HG03039 (cell line): ENCODE data around the gene UBE2J2.

Source experiments
- ATAC-seq: cut with Tn5 transposase; IDR thresholded peaks from one replicate; pipeline ENCODE4 v1.9.1; 2021; ENCODE audit warnings: mild to moderate bottlenecking, moderate library complexity; ENCODE audit not compliant: unreplicated experiment

The UBE2J2 gene

DNA sequence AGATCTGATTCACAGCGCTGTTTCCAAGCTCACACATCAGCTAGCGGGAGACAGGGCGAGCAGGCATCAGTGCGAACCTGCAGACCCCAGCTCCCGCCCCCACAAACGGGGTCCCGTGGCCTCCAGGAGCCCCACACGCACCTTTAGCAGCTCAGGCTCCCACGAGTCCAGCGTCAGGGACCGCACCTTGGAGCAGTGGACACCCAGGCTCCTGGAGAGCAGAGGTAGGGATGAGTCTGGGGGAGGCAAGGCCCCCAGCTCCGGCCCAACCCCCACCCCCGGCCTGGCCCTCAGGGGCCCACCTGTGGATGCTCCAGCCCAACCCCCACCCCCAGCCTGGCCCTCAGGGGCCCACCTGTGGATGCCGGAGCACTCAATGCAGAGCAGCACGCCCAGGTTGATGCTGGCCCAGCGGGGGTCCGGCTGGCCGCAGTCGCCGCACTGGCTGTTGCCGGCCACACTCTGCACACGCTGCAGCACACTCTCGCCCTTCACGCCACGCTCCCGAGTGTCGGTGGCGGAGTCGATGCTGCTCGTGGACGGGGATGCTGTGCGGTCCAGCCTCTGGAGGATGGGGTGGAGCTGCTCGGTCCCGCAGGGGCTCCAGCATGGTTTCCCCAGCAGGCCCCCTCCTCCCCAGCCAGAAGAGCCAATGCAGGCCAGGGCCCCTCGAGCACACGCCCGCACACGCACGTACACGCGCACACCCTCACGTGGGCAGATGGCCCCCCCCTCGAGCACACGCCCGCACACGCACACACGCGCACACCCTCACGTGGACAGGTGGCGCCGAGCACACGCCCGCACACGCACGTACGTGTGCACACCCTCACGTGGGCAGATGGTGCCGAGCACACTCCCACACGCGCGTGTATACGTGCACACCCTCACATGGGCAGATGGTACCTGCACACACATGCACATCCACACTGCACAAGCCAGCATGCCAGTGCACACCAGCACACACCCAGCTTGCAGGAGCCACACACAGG is 22.7 kb upstream of the UBE2J2 start:
- no peak for ATAC-seq

DNA sequence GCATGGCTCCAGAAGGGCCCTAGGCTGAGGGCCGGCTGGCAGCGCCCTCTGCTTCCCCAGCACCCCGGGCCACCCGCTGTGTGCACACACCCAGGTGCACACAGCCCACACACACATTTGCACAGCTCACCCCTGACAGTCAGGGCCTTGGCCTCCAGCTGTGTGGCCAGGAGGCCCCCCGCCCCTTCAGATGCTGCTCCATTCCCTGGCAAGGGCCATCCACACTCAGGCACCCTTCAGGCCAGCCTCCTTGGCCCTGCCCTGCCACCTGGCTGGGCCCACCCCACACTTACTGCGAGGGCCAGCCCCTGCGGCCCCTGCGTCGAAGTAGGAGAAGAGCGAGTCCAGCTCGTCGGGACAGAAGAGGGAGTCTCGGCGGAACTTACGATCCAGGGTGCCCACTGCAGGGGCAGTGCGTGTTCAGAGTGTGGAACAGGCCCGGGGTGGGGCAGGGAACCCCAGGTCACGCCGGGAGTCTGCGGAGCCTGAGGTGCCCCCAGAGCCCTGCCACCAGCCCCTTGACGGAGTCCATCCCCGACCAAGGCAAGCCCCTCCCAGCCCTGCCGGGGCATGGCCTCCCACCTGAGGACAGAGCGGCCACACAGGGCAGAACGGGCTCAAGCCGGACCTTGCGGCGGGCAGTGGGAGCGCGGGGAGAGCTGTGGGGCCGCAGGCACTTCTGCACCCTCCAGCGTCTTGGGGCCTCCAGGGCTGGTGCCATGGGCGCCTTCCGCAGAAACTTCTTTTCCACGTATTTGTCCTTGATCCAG is 21.7 kb upstream of the UBE2J2 start:
- no peak for ATAC-seq

DNA sequence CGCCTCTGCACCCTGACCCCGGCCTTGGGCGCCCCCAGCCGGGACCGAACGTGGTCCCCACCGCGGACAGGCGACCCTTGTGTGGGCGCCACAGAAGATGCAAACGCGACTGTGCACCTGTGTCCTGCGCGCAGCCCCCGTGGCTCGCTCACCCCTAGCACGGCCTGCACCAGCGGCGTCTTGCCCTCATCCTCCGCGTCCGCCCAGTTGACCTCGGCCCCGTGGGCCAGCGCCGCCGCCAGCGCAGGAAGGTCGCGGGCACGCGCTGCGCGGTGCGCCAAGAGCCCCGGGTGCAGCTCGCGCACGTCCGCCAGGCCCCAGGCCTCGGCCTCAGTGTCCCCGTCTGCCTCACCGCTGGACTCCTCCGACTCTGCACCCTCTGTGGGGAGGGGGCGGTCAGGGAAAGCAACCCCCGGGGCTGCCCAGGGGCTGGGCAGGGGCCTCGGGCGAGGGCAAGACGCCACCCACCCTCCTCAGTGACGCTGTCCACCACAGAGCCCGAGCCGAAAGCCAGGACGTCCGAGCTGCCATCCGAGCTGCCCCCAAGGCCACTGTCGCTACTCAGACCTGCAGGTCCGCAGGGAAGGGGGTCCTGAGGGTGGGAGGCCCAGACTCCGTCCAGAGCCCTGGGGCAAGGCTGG is 20.7 kb upstream of the UBE2J2 start:
- no peak for ATAC-seq

GRCh38 chr1:1293263-1294249 is 19.9 kb upstream of the UBE2J2 start:
- no peak for ATAC-seq

GRCh38 chr1:1292851-1293250 is 19.2 kb upstream of the UBE2J2 start:
- ATAC-seq: no peak

GRCh38 chr1:1292442-1292779 is 18.8 kb upstream of the UBE2J2 start:
- ATAC-seq: no peak

- no peak for ATAC-seq
Measured at GRCh38 chr1:1291548-1292441, 18.1 kb upstream of the UBE2J2 start.

- ATAC-seq: no peak
Measured at GRCh38 chr1:1291023-1291528, 17.4 kb upstream of the UBE2J2 start.

DNA sequence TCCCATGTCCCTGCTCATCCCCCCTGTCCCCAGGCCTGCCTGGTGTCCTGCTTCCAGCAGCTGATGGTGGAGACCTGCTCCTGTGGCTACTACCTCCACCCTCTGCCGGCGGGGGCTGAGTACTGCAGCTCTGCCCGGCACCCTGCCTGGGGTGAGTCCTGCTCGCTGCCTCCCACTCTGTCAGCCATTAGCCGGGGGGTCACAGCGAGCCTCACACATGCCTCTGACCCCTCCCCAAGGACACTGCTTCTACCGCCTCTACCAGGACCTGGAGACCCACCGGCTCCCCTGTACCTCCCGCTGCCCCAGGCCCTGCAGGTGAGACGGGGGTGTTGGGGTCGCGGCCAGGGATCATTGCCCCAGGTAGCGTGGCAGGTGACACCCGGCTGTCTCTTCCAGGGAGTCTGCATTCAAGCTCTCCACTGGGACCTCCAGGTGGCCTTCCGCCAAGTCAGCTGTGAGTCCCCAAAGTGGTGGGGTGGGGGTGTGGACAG is 16.6 kb upstream of the UBE2J2 start:
- ATAC-seq: no peak

GRCh38 chr1:1287288-1288110 is 13.8 kb upstream of the UBE2J2 start:
- no peak for ATAC-seq

DNA sequence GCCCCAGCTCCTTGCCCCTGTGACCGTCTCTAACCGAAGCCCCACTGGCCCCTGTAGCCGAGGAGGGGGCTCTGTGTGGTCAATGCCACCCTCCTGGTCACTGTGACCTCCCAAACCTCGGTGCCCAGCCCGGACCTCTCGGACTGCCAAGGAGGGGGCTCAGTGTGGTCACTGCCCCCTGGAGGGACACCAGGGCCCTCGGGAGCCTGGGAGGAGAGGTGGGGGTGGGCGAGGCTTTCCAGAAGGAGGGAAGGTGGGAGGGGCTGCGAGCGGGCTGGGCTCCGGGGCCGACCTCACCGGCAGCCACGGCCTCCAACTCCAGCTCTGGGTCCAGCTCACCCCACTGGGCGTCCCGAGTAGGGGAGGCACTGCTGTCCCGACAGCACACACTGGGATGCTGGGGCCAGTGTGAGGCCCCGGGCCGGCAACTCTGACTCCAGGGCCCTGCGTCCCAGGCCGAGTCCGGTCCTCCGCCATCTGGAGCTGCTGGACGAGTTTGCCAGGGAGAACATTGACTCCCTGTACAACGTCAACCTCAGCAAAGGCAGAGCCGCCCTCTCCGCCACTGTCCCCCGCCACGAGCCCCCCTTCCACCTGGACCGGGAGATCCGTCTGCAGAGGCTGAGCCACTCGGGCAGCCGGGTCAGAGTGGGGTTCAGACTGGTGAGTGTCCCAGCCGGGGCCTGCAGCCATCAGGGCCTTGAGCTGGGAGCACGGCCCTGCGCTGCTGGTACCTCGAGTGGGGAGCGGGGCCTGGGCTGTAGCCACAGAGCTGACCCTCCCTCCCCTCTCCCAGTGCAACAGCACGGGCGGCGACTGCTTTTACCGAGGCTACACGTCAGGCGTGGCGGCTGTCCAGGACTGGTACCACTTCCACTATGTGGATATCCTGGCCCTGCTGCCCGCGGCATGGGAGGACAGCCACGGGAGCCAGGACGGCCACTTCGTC is 12.9 kb upstream of the UBE2J2 start:
- no peak for ATAC-seq

GRCh38 chr1:1285611-1286311 is 12.1 kb upstream of the UBE2J2 start:
- no peak for ATAC-seq

- ATAC-seq: no peak
Measured at GRCh38 chr1:1285102-1285571, 11.5 kb upstream of the UBE2J2 start.

DNA sequence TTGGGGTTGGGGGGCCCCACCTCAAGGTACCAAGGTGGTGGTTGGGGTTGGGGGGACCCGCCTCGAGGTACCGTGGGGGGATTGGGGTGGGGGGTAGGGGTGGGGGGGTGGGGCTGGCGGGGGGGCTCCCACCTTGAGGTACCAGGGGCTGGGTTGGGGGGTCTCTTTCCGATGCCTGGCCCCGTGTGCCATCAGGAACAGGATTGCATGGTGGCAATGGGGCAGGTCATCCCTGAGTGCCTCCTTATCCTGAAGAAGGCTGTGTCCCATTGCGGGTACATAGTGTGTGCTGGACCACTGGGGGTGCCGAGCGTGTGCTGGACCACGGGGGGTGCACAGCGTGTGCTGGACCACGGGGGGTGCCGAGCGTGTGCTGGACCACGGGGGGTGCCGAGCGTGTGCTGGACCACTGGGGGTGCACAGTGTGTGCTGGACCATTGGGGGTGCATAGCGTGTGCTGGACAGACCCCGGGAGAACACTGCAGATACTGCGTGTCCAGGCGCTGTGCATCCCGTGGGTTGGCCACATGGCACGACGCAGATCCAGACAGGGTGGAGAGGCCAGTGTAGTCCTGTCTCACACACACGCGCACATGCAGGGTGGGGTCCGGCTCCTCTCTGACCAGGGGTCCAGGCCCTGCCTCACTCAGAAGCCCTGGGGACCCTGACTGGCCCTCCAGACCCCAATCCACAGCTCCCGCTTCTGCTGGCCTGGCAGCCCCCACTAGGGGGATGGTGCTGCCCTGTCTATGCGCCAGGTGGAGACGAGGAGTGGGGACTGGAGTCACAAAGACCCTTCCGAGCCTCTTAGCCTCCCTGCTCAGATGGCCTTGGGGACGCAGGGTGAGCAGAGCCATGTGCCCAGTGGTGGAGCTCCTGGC is 10.8 kb upstream of the UBE2J2 start:
- no peak for ATAC-seq

GRCh38 chr1:1283821-1284220 is 10.2 kb upstream of the UBE2J2 start:
- ATAC-seq: no peak
